OCI-LY1 (cell line): ENCODE measurements around the gene VAV2.

Source experiments
- H2AFZ ChIP-seq: fragments of 200-600 bp; sonication (generic), shearing (Covaris generic); 2 replicates; pipeline ENCODE4 v1.6.0; 2014; ENCODE audit warnings: antibody characterized with exemption, mild to moderate bottlenecking, low read length
- H3F3A ChIP-seq: fragments of 200-600 bp; sonication (generic), shearing (Covaris generic); 2 replicates; pipeline ENCODE4 v1.6.0; 2014; ENCODE audit warnings: mild to moderate bottlenecking, antibody characterized with exemption, low read length, moderate library complexity; ENCODE audit not compliant: insufficient read depth
- H3K27ac ChIP-seq: fragments of 200-600 bp; sonication (generic); 2 replicates; pipeline ENCODE4 v1.5.1; 2014; ENCODE audit warnings: low read length, mixed run types, mild to moderate bottlenecking, low read depth; ENCODE audit not compliant: poor library complexity, severe bottlenecking
- H3K27me3 ChIP-seq: fragments of 200-600 bp; sonication (generic); 2 replicates; pipeline ENCODE4 v1.6.0; 2014; ENCODE audit warnings: antibody characterized with exemption, mild to moderate bottlenecking, low read length, moderate library complexity; ENCODE audit not compliant: insufficient read depth
- H3K36me3 ChIP-seq: fragments of 200-600 bp; sonication (generic); 2 replicates; pipeline ENCODE4 v1.6.1; 2014; ENCODE audit warnings: mild to moderate bottlenecking, antibody characterized with exemption, low read length, moderate library complexity, mixed read lengths; ENCODE audit not compliant: insufficient read depth
- H3K4me1 ChIP-seq: fragments of 200-600 bp; sonication (generic); 2 replicates; pipeline ENCODE4 v1.5.1; 2014; ENCODE audit warnings: mild to moderate bottlenecking, low read length, moderate library complexity; ENCODE audit not compliant: insufficient read depth, severe bottlenecking
- H3K4me2 ChIP-seq: fragments of 200-600 bp; sonication (generic), shearing (Covaris generic); 2 replicates; pipeline ENCODE4 v1.6.1; 2014; ENCODE audit warnings: low read length
- H3K4me3 ChIP-seq: fragments of 200-600 bp; sonication (generic); 2 replicates; pipeline ENCODE4 v1.5.1; 2014; ENCODE audit warnings: low read length, low read depth, mild to moderate bottlenecking, mixed read lengths; ENCODE audit not compliant: poor library complexity, severe bottlenecking
- H3K79me2 ChIP-seq: fragments of 200-600 bp; shearing (Covaris generic); 2 replicates; pipeline ENCODE4 v1.6.1; 2016; ENCODE audit warnings: mixed run types, low read length, mixed read lengths; ENCODE audit not compliant: insufficient read depth
- H3K9ac ChIP-seq: fragments of 200-600 bp; sonication (generic), shearing (Covaris generic); 2 replicates; pipeline ENCODE4 v1.6.1; 2014; ENCODE audit warnings: mild to moderate bottlenecking, low read length, mixed read lengths
- H3K9me2 ChIP-seq: fragments of 200-600 bp; sonication (generic), shearing (Covaris generic); 2 replicates; pipeline ENCODE4 v1.6.1; 2014; ENCODE audit warnings: low read depth, mild to moderate bottlenecking, low read length, mixed read lengths
- H3K9me3 ChIP-seq: fragments of 200-600 bp; shearing (Covaris generic); 2 replicates; pipeline ENCODE4 v1.6.1; 2014; ENCODE audit warnings: low read length, mixed read lengths
- H4K20me1 ChIP-seq: fragments of 200-600 bp; sonication (generic), shearing (Covaris generic); 2 replicates; pipeline ENCODE4 v1.6.0; 2016; ENCODE audit warnings: mild to moderate bottlenecking, low read length; ENCODE audit not compliant: insufficient read depth
- CTCF ChIP-seq: fragments of 200-600 bp; sonication (generic), shearing (Covaris generic); IDR thresholded peaks from 2 replicates; pipeline ENCODE4 v1.5.1; 2017; ENCODE audit warnings: mild to moderate bottlenecking, antibody characterized with exemption, low read length, moderate library complexity, mixed read lengths
- EZH2 ChIP-seq: fragments of 200-600 bp; sonication (generic), shearing (Covaris generic); IDR thresholded peaks from 2 replicates; pipeline ENCODE4 v1.8.0; 2017; ENCODE audit warnings: borderline replicate concordance, mixed run types, mild to moderate bottlenecking, antibody characterized with exemption, low read length, moderate library complexity, mixed read lengths

VAV2 gene

GRCh38 chr9:133849110-133849670, 142.9 kb downstream of the VAV2 start:
- H3K4me2 ChIP-seq: no peak overlapping the region

GRCh38 chr9:133848471-133849109, 143.5 kb downstream of the VAV2 start:
- no peaks in the 10 kb centered on the region for H3K36me3 ChIP-seq
- no peak overlapping the region for H3K27ac ChIP-seq
- no peak overlapping the region for H3K4me2 ChIP-seq
- H3K4me1 ChIP-seq: no peaks in the 10 kb centered on the region
- H3K9me2 ChIP-seq: no peaks in the 10 kb centered on the region
- H3K27me3 ChIP-seq: no peaks in the 10 kb centered on the region
- no peak overlapping the region for H3K4me3 ChIP-seq
- H2AFZ ChIP-seq: no peak overlapping the region
- H3K9me3 ChIP-seq: no peaks in the 10 kb centered on the region
- no peaks in the 10 kb centered on the region for H4K20me1 ChIP-seq
- H3K9ac ChIP-seq: no peak overlapping the region
- no peaks in the 10 kb centered on the region for H3F3A ChIP-seq
- TF ChIP-seq EZH2: no peak
- no peaks in the 10 kb centered on the region for H3K79me2 ChIP-seq

More at GRCh38 chr9:133849110-133849670, 142.9 kb downstream of the VAV2 start:
- no peak overlapping the region for H2AFZ ChIP-seq
- no peaks in the 10 kb centered on the region for H3K79me2 ChIP-seq
- H3K9me2 ChIP-seq: no peaks in the 10 kb centered on the region
- no peaks in the 10 kb centered on the region for H3F3A ChIP-seq
- no peak overlapping the region for H3K9ac ChIP-seq
- H3K9me3 ChIP-seq: no peaks in the 10 kb centered on the region
- TF ChIP-seq EZH2: no peak
- no peak for TF ChIP-seq CTCF
- H3K27me3 ChIP-seq: no peaks in the 10 kb centered on the region
- no peaks in the 10 kb centered on the region for H4K20me1 ChIP-seq
- no peak overlapping the region for H3K27ac ChIP-seq
- no peaks in the 10 kb centered on the region for H3K4me1 ChIP-seq
- H3K4me3 ChIP-seq: no peak overlapping the region
- no peaks in the 10 kb centered on the region for H3K36me3 ChIP-seq

GRCh38 chr9:133846483-133847090, 145.5 kb downstream of the VAV2 start:
- no peak overlapping the region for H3K9ac ChIP-seq
- no peaks in the 10 kb centered on the region for H3K79me2 ChIP-seq
- no peaks in the 10 kb centered on the region for H3K9me2 ChIP-seq
- no peaks in the 10 kb centered on the region for H3K4me1 ChIP-seq
- H3K4me2 ChIP-seq: no peak overlapping the region
- H2AFZ ChIP-seq: no peak overlapping the region
- no peaks in the 10 kb centered on the region for H3K36me3 ChIP-seq
- no peak overlapping the region for H3K27ac ChIP-seq
- H3K9me3 ChIP-seq: no peaks in the 10 kb centered on the region
- no peak overlapping the region for H3K4me3 ChIP-seq
- H3K27me3 ChIP-seq: no peaks in the 10 kb centered on the region; the same call in 1 of the 2 replicates
- no peaks in the 10 kb centered on the region for H3F3A ChIP-seq
- no peak for TF ChIP-seq EZH2
- TF ChIP-seq CTCF: no peak
- H4K20me1 ChIP-seq: no peaks in the 10 kb centered on the region
